ENCODE measurements around the gene ZSCAN5A.
A peak's percentile ranks its signal among the peaks of the same experiment; 100 is the strongest.
"Not testable (repeated sequence)": the region's sequence is repeated elsewhere in the genome, so short reads cannot be mapped to it uniquely, and the experiment has no call there.

The ZSCAN5A gene

GRCh38 chr19:56270676-56271075 lies 44.0 kb downstream of the ZSCAN5A start:
- DNase-seq (ENCODE audit: low read depth): no peak

DNA sequence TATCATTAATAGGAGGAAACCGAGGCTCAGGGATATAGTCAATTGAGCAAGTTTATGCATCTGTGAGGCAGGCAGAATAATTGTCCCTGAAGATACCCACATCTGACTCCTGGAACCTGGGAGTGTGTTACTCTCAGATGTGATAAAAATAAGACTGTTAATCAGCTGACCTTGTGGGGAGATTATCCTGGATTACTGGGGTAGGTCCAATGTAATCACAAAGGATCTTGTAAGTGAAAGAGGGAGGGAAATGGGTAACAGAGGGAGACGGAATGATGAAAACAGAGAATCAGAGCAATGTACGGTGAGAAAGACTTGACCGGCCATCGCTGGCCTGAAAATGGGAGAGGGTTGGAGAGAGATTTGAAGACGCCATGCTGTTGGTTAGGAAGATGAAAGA lies 45.3 kb downstream of the ZSCAN5A start:
- no peak for DNase-seq (ENCODE audit: low read depth)

GRCh38 chr19:56266051-56266450 lies 48.6 kb downstream of the ZSCAN5A start:
- DNase-seq (ENCODE audit: low read depth): no peak

- no peak for DNase-seq (ENCODE audit: low read depth)
Observed at GRCh38 chr19:56263319-56263718, 51.3 kb downstream of the ZSCAN5A start.

GRCh38 chr19:56261932-56262331 lies 52.7 kb downstream of the ZSCAN5A start:
- not testable (repeated sequence) for DNase-seq (ENCODE audit: low read depth)

DNA sequence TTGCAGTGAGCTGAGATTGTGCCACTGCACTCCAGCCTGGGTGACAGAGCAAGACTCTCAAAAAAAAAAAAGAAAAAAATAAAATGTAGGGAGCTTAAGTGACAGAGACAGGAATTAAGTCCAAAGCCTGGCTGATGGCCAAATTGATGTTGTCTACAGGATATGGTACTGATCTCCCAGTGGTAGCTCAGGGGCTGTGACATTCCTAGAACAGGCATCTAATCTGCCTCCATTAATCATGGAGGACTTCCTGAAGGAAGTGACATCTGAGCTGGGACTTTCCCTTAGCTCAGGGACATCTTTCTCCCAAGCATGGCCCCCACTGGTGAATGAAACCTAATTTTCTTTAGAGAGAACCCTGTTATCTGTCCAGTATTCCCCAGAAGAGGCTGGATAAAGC lies 53.5 kb downstream of the ZSCAN5A start:
- no peak for DNase-seq (ENCODE audit: low read depth)

DNA sequence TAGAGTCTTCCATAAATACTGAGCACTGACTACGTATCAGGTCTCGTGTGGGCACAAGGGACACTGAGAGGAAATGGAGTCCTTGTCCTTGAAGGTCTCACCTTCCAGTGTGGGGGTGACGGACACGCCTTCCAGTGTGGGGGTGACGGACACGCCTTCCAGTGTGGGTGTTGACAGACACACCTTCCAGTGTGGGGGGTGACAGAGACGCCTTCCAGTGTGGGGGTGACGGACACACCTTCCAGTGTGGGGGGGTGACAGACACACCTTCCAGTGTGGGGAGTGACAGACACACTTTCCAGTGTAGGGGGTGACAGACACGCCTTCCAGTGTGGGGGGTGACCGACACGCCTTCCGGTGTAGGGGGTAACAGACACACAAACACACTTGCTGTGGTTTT lies 56.4 kb downstream of the ZSCAN5A start:
- DNase-seq (ENCODE audit: low read depth): no peak

GRCh38 chr19:56253737-56254136 lies 60.9 kb downstream of the ZSCAN5A start:
- no peak for DNase-seq (ENCODE audit: low read depth)

DNA sequence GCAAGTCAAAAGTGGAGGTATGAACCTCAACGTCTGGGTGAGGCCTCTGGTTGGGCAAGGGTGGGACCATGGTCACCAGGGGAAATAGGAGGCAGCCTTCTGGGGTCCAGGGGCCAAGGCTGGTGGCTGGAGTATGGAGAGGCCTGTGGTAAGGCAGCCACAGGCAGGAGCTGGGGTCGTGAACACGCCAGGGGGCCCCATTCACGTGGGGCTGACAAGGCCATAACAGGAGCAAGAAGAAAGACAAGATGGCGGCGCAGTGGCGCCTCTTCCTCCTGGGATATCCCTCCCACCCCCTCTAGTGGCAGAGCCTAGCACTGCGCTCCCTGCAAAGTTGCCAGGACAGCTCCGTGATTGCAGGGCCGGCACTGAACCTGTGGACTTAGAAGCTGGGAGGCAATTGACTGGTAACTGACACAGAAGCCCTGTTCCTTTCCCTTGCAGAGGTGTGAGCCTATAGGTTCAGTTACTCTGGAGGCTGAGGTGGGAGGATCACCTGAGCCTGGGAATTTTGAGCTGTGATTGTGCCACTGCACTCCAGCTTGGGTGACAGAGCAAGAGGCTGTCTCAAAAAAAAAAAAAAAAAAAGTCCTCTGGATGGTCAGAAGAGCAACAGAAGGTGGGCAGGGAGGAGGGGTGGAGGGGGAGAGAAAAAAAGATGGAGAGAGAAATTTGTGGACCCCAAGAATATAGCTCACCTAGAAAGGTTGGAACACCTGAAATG lies 61.8 kb downstream of the ZSCAN5A start:
- DNase-seq (ENCODE audit: low read depth): peak; percentile 38

GRCh38 chr19:56248736-56249338 lies 65.8 kb downstream of the ZSCAN5A start:
- not testable (repeated sequence) for DNase-seq (ENCODE audit: low read depth)

DNA sequence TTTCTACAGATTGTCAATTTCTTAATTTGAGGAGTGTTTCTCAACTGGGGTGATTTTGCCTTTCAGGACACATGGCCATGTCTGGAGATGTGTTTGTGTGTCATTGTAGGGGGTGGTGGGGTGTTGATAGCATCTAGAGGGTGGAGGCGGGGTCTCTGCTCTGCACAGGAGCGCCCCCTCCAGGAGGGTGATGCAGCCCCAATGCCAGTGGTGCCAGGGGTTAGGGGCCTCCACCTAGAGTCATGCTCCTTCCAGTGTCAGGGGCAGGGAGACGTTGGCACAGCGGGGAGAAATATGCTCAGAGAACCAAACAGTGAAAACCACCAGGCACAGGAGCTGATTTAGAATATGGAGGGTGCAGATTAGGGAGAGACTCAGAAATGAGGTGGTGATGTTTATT lies 68.9 kb downstream of the ZSCAN5A start:
- not testable (repeated sequence) for DNase-seq (ENCODE audit: low read depth)

GRCh38 chr19:56245121-56245740 lies 69.4 kb downstream of the ZSCAN5A start:
- no peak for DNase-seq (ENCODE audit: low read depth)

DNA sequence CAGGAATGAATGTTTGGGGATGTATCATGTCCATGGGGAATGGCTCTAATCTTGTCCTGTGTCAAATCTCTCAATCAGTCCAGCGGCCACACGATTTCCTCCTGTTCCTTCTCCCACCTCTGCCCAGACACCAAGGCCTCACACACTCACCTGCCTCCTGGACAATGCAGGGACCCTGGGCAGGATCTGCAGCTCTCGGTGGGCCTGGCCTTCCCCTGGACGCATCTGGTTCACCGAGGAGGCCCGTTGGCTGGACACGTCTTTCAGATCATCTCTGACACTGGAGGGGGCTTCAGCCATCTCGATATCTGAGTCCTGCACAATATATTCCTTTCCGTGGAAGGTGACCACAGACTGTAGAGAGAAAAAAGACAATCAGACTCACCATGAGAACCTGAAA lies 91.2 kb downstream of the ZSCAN5A start:
- DNase-seq (ENCODE audit: low read depth): no peak

GRCh38 chr19:56222901-56223300 lies 91.7 kb downstream of the ZSCAN5A start:
- DNase-seq (ENCODE audit: low read depth): no peak

DNA sequence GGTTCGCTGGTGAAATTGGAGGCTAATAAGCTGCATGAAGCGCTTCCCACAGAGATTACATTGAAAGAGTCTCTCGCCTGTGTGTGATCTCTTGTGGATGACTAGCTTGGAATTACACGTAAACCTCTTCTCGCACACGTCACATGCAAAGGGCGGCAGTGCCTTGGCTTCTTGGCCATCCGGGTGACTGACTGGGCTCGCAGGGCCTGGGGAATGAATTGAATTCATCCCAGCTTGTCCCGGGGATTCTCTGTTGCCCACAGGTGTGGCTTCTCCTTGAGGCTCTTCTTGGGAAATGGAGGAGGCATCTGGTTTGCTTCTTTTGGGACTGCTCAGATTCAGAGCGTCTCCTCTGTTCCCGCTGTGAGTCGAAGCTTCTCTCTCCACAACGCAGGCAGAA lies 92.8 kb downstream of the ZSCAN5A start:
- DNase-seq (ENCODE audit: low read depth): no peak

DNA sequence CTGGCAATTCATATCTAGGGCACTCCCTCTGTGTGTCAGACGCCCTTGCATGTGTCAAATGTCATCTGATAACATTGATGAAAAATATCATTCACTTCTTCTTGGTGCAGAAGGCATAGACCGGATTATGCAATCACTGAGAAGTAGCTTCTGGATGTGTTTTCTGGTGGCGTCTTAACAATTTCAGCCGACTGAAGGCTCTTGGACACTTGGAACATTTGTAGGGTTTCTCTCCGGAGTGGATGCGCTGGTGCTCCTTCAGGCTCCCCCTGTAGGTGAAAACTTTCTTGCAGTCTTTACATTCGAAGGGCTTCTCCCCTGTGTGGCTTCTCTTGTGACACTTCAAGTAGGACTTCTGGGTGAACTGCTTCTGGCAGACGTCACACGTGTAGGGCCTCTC lies 93.2 kb downstream of the ZSCAN5A start:
- DNase-seq (ENCODE audit: low read depth): not testable (repeated sequence)

DNA sequence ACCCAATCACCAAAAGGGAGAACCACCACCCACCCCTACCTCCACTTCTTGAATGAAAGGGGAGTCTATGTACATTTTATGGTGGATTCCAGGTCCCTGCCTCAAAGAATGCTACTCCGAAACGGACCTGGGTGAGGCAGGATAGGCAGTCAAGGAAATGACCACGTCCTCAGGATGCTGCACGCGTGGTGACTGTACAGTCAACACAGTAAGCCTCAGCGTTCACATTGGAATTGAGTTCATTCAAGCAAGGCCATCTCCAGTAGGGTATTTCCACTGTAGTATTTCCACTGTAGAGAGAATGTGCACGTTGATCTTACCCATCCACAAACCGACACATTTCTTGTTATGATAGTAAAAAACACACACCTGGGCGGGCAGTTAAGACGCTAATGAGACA lies 95.7 kb downstream of the ZSCAN5A start:
- no peak for DNase-seq (ENCODE audit: low read depth)

- DNase-seq (ENCODE audit: low read depth): no peak
Observed at GRCh38 chr19:56217039-56217949, 97.3 kb downstream of the ZSCAN5A start.

DNA sequence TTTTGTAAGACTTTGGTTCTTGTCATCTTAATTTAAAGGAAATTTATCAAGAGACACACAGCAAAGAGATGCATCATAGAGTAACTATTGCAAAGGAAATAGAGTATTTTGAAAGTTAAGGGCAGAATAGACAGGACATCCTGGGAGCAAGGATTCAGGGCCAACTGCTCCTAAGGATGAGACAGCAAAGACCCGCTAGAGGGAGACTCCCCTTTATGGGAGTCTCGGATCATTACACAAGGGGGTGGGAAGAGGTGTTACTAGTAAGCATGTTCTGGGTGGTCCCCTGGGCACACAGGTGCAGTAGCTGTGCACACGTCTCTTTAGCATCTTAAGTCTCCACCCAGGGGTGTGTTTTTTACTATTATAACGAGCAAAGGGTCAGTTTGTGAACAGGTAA lies 102.9 kb downstream of the ZSCAN5A start:
- no peak for DNase-seq (ENCODE audit: low read depth)

GRCh38 chr19:56210036-56210435 lies 104.6 kb downstream of the ZSCAN5A start:
- not testable (repeated sequence) for DNase-seq (ENCODE audit: low read depth)

DNA sequence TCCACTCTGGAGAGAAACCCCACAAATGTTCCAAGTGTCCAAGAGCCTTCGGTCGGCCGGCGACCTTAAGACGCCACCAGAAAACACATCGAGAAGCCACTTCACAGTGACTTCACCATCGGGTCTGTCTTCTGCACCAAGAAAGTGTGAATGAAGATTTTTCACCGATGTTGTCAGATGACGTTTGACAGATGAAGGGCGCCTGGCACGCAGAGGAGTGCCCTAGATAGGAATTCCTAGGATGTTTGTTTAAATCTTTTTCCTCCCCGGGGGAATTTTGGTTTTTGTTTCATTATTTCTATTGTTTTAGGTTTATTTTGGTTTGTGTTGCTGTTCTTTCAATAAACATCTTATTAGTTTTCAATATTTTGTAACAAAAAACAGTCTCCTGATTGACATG lies 105.5 kb downstream of the ZSCAN5A start:
- DNase-seq (ENCODE audit: low read depth): no peak

DNA sequence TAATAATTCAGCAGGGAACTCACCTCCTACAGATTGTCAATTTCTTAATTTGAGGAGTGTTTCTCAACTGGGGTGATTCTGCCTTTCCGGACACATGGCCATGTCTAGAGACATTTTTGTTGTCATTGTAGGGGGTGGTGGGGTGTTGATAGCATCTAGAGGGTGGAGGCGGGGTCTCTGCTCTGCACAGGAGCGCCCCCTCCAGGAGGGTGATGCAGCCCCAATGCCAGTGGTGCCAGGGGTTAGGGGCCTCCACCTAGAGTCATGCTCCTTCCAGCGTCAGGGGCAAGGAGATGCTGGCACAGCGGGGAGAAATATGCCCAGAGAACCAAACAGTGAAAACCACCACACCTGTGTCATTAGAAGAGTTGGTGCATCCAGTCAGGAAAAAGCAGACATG lies 107.1 kb downstream of the ZSCAN5A start:
- DNase-seq (ENCODE audit: low read depth): not testable (repeated sequence)

All from stimulated activated CD8-positive, alpha-beta memory T cell treated with anti-CD3 and anti-CD28 coated beads, Interleukin-15, amount 100 ng/mL, for 1 hour (primary cell).